ENCODE data around the gene TM7SF2. TPM values are rescaled to one million over a fixed set of nuclear protein-coding genes. Genes with fewer than 3 reads are reported as not detected.
A peak's percentile ranks its signal among the peaks of the same experiment; 100 is the strongest.

TM7SF2 gene
- total RNA-seq, 1 experiment from 2014 or later = 63.8 TPM

- TF ChIP-seq ZNF425 (CRISPR knock-in tag; conservative IDR thresholded peaks at IDR 0.05) = 0 out of 2 replicates have a peak, but pooled peaks have one; percentile 41
- 0 out of 2 replicates have a peak, but pooled peaks have one; percentile 21 for TF ChIP-seq ZBTB43 (CRISPR knock-in tag; IDR thresholded peaks at IDR 0.05)
- 0 out of 2 replicates have a peak, but pooled peaks have one; percentile 70 for TF ChIP-seq EMX1 (CRISPR knock-in tag; IDR thresholded peaks at IDR 0.05)
- TF ChIP-seq ZNF281 (CRISPR knock-in tag; IDR thresholded peaks at IDR 0.05) = peak; percentile 32; the same call in 1 of the 2 replicates
- TF ChIP-seq CREM (CRISPR knock-in tag; IDR thresholded peaks at IDR 0.05) = peak; percentile 82; the same call in 1 of the 2 replicates
- peak; percentile 74; the same call in 1 of the 2 replicates for TF ChIP-seq JUN (CRISPR knock-in tag; IDR thresholded peaks at IDR 0.05)
- no peak for TF ChIP-seq JAZF1 (CRISPR knock-in tag; IDR thresholded peaks at IDR 0.05)
- no peak for TF ChIP-seq ZNF423 (CRISPR knock-in tag; IDR thresholded peaks at IDR 0.05)
- TF ChIP-seq ZNF232 (CRISPR knock-in tag; IDR thresholded peaks at IDR 0.05) = peak; percentile 71; the same call in 1 of the 2 replicates
Measured at GRCh38 chr11:65111744-65112545, at the start of gene TM7SF2 (continued).

DNA sequence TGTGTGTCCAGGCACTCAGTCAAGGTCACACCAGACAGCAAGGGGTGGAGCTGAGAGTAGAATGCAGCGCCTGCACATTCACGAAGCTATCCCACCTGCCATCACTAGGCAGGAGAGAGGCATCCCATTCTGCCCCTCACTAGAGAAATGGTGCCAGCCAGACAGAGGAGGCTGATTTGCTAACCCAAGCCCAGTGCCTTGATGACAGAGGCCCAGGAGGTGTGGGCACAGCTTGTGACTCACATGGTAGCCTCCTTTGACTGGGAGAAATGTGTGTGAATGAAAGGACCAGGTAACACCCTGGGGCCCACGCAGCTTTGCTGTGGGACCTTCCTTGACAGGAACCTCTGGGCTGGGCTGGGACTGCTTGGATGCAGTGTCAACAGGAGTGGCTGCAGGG lies 48.1 kb upstream of the TM7SF2 start:
- CTCF ChIA-PET = interaction anchor here (0.7 to 1.8 kb wide), 6 partner anchors 35 to 215 kb away, joined by 3 to 9 read pairs (median 5); partner anchors contain the start of gene ARL2
- Mint-ChIP-seq H3K4me1 (peaks cover 25% of the 10 kb centered on the region), H3K27me3 (ENCODE audit: low read depth) (no peaks in the 10 kb centered on the region; the same call in 1 of the 2 replicates), H3K4me3 (no peak overlapping the region), H3K27ac (no peak overlapping the region), H3K36me3 (no peaks in the 10 kb centered on the region), H3K9me3 (no peaks in the 10 kb centered on the region)
- DNase-seq (ENCODE audit: low spot score) (no peak), ATAC-seq (no peak)
- POLR2A ChIA-PET = no interaction called here
- TF ChIP-seq ZNF281 (CRISPR knock-in tag; IDR thresholded peaks at IDR 0.05) (no peak), AFF4 (CRISPR knock-in tag; IDR thresholded peaks at IDR 0.05; ENCODE audit: borderline replicate concordance) (no peak), MLX (CRISPR knock-in tag; IDR thresholded peaks at IDR 0.05) (no peak), ZNF425 (CRISPR knock-in tag; conservative IDR thresholded peaks at IDR 0.05) (no peak), IRF1 (CRISPR knock-in tag; IDR thresholded peaks at IDR 0.05) (no peak), ZNF671 (CRISPR knock-in tag; IDR thresholded peaks at IDR 0.05) (no peak), ZNF423 (CRISPR knock-in tag; IDR thresholded peaks at IDR 0.05) (no peak)
